WTC11 (cell line): ENCODE results near the gene CDH20. TPM values are rescaled to one million over a fixed set of nuclear protein-coding genes. Genes with fewer than 3 reads are reported as not detected.

Experiments
- ATAC-seq: fragments of 200-7000 bp; cut with Tn5 transposase; 2 replicates; pipeline ENCODE4 v1.10.0; 2021; ENCODE audit warnings: mild to moderate bottlenecking, moderate library complexity
- CTCF ChIA-PET: fragments of 300-600 bp; sonication (Branson Sonifier 250); formaldehyde crosslinking; loops from one replicate; lab custom pipeline; 2021; ENCODE audit warnings: antibody characterized with exemption; lab: Charles Lee
- POLR2A ChIA-PET: fragments of 350-600 bp; sonication (Branson Sonifier 250); formaldehyde crosslinking; loops from one replicate; lab custom pipeline; 2021; ENCODE audit warnings: antibody characterized with exemption; lab: Charles Lee
- DNase-seq: peaks from one replicate; pipeline ENCODE4 v3.0.0; 2021; ENCODE audit warnings: low spot score
- H3K27ac Mint-ChIP-seq: 2 replicates; pipeline ENCODE4 v1.8.0; 2021; ENCODE audit warnings: mixed read lengths
- H3K27me3 Mint-ChIP-seq: 2 replicates; pipeline ENCODE4 v1.8.0; 2021; ENCODE audit warnings: low read depth, mild to moderate bottlenecking, moderate library complexity, mixed read lengths
- H3K36me3 Mint-ChIP-seq: 2 replicates; pipeline ENCODE4 v1.8.0; 2021; ENCODE audit warnings: mixed read lengths
- H3K4me1 Mint-ChIP-seq: 2 replicates; pipeline ENCODE4 v1.8.0; 2022; ENCODE audit warnings: mixed read lengths
- H3K4me3 Mint-ChIP-seq: 2 replicates; pipeline ENCODE4 v1.8.0; 2021; ENCODE audit warnings: mild to moderate bottlenecking, moderate library complexity, mixed read lengths
- H3K9me3 Mint-ChIP-seq: 2 replicates; pipeline ENCODE4 v1.8.0; 2021; ENCODE audit warnings: mixed read lengths
- AR ChIP-seq: fragments of 250-450 bp; sonication (Bioruptor Pico); IDR thresholded peaks from 2 replicates; pipeline ENCODE4 v1.9.0; 2021; ENCODE audit warnings: mild to moderate bottlenecking
- ATF2 ChIP-seq: sonication (generic); formaldehyde crosslinking; IDR thresholded peaks from 2 replicates; pipeline ENCODE4 v1.8.1; 2022; ENCODE audit warnings: low read depth, missing genetic modification reagents, borderline replicate concordance
- ATF6 ChIP-seq: sonication (generic); formaldehyde crosslinking; IDR thresholded peaks from 2 replicates; pipeline ENCODE4 v1.8.1; 2023; ENCODE audit warnings: mild to moderate bottlenecking, missing genetic modification reagents
- E2F4 ChIP-seq: sonication (generic); formaldehyde crosslinking; IDR thresholded peaks from 2 replicates; pipeline ENCODE4 v1.8.1; 2022; ENCODE audit warnings: low read depth, mild to moderate bottlenecking, moderate library complexity, missing genetic modification reagents, borderline replicate concordance
- ETV6 ChIP-seq: sonication (generic); formaldehyde crosslinking; IDR thresholded peaks from 2 replicates; pipeline ENCODE4 v1.8.1; 2022; ENCODE audit warnings: mild to moderate bottlenecking, missing genetic modification reagents
- GABPB1 ChIP-seq: sonication (generic); formaldehyde crosslinking; IDR thresholded peaks from 2 replicates; pipeline ENCODE4 v1.8.1; 2023; ENCODE audit warnings: mild to moderate bottlenecking, missing genetic modification reagents
- GRHL2 ChIP-seq: fragments of 250-450 bp; sonication (Bioruptor Pico); IDR thresholded peaks from 2 replicates; pipeline ENCODE4 v1.8.0; 2022; ENCODE audit warnings: mild to moderate bottlenecking, moderate library complexity; ENCODE audit not compliant: insufficient replicate concordance, severe bottlenecking
- MAX ChIP-seq: sonication (generic); formaldehyde crosslinking; IDR thresholded peaks from 2 replicates; pipeline ENCODE4 v1.8.0; 2022; ENCODE audit warnings: mild to moderate bottlenecking, missing genetic modification reagents
- NR2C2 ChIP-seq: sonication (generic); formaldehyde crosslinking; IDR thresholded peaks from 2 replicates; pipeline ENCODE4 v1.8.0; 2022; ENCODE audit warnings: mild to moderate bottlenecking, missing genetic modification reagents
- NR3C1 ChIP-seq: sonication (generic); formaldehyde crosslinking; conservative IDR thresholded peaks from 2 replicates; pipeline ENCODE4 v1.8.1; 2023; ENCODE audit warnings: low read depth, mild to moderate bottlenecking, missing genetic modification reagents
- PRRX2 ChIP-seq: fragments of 250-450 bp; sonication (Bioruptor Pico); IDR thresholded peaks from 2 replicates; pipeline ENCODE4 v1.8.0; 2021; ENCODE audit warnings: mild to moderate bottlenecking
- SMAD3 ChIP-seq: sonication (generic); formaldehyde crosslinking; IDR thresholded peaks from 2 replicates; pipeline ENCODE4 v1.8.0; 2022; ENCODE audit warnings: missing genetic modification reagents, mild to moderate bottlenecking, borderline replicate concordance
- TEAD4 ChIP-seq: sonication (generic); formaldehyde crosslinking; IDR thresholded peaks from 2 replicates; pipeline ENCODE4 v1.8.0; 2022; ENCODE audit warnings: mild to moderate bottlenecking, missing genetic modification reagents
- ZBTB43 ChIP-seq: sonication (generic); formaldehyde crosslinking; IDR thresholded peaks from 2 replicates; pipeline ENCODE4 v1.8.1; 2023; ENCODE audit warnings: mild to moderate bottlenecking, missing genetic modification reagents
- ZNF121 ChIP-seq: sonication (generic); formaldehyde crosslinking; IDR thresholded peaks from 2 replicates; pipeline ENCODE4 v1.8.0; 2023; ENCODE audit warnings: missing genetic modification reagents
- total RNA-seq: library from RNA; stranded (reverse); gene quantifications from 3 replicates; pipeline ENCODE4 v1.2.3, GENCODE V29; 2021

Gene CDH20
- total RNA-seq, 1 experiment from 2014 or later: 0.39 TPM

GRCh38 chr18:61528961-61529360 lies 195.7 kb downstream of the CDH20 start (continued):
- no peak for TF ChIP-seq ZBTB43 (CRISPR knock-in tag)
- TF ChIP-seq ZNF121: no peak
- TF ChIP-seq E2F4 (CRISPR knock-in tag): no peak
- no peak for TF ChIP-seq NR3C1 (CRISPR knock-in tag)
- TF ChIP-seq ETV6 (CRISPR knock-in tag): no peak
- TF ChIP-seq MAX (CRISPR knock-in tag): no peak
- TF ChIP-seq GABPB1 (CRISPR knock-in tag): no peak
- TF ChIP-seq, all 79 proteins: peak for 0

GRCh38 chr18:61530681-61531080 lies 197.5 kb downstream of the CDH20 start:
- H3K9me3 Mint-ChIP-seq: no peaks in the 10 kb centered on the region
- DNase-seq (no peak), ATAC-seq (no peak)
- CTCF ChIA-PET: no interaction called here
- TF ChIP-seq NR2C2 (CRISPR knock-in tag): no peak
- TF ChIP-seq ATF2 (CRISPR knock-in tag): no peak
- TF ChIP-seq PRRX2: no peak
- no peaks in the 10 kb centered on the region for H3K27me3 Mint-ChIP-seq
- POLR2A ChIA-PET: no interaction called here
- no peak overlapping the region for H3K4me3 Mint-ChIP-seq
- no peak overlapping the region for H3K27ac Mint-ChIP-seq
- H3K36me3 Mint-ChIP-seq: no peaks in the 10 kb centered on the region
- no peaks in the 10 kb centered on the region for H3K4me1 Mint-ChIP-seq

GRCh38 chr18:61531182-61531581 lies 198.0 kb downstream of the CDH20 start:
- no peaks in the 10 kb centered on the region for H3K9me3 Mint-ChIP-seq
- no peak for DNase-seq
- H3K4me1 Mint-ChIP-seq: no peaks in the 10 kb centered on the region
- ChIA-PET CTCF (no interaction called here), POLR2A (no interaction called here)
- peak; percentile 22; the same call in 1 of the 2 replicates for ATAC-seq
- no peak overlapping the region for H3K27ac Mint-ChIP-seq
- no peaks in the 10 kb centered on the region for H3K27me3 Mint-ChIP-seq
- TF ChIP-seq TEAD4 (no peak), GRHL2 (CRISPR knock-in tag) (no peak), AR (CRISPR knock-in tag) (no peak), ATF6 (no peak), SMAD3 (CRISPR knock-in tag) (no peak)
- H3K4me3 Mint-ChIP-seq: no peak overlapping the region
- H3K36me3 Mint-ChIP-seq: no peaks in the 10 kb centered on the region
